SK-N-DZ (cell line): ENCODE results near the gene TCTN3.
"Not testable (repeated sequence)": the region's sequence is repeated elsewhere in the genome, so short reads cannot be mapped to it uniquely, and the experiment has no call there.

Source experiments
- DNase-seq: peaks from one replicate; pipeline ENCODE4 v3.0.0-alpha.2; 2015; ENCODE audit warnings: low spot score

TCTN3 gene

DNA sequence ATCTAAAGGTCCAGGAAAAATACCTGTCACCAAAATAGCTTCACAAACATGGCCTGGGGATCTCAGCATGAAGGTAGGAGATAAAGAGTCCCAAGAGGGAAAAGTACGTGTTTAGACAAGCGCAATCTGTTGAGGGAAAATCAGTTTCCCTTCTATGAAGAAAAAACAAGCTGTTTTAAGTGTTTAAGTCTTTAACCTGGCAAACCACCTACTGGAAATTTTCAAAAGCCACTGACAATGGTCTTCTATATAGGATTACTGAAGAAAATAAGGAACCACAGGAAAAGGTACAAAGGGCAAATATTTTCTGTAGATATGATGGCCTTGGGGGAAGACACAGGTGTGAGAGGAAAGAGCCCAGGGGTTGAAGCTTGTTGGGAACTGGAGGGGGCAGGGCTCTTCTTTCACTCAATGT is 58.4 kb downstream of the TCTN3 start:
- DNase-seq, result no peak

DNA sequence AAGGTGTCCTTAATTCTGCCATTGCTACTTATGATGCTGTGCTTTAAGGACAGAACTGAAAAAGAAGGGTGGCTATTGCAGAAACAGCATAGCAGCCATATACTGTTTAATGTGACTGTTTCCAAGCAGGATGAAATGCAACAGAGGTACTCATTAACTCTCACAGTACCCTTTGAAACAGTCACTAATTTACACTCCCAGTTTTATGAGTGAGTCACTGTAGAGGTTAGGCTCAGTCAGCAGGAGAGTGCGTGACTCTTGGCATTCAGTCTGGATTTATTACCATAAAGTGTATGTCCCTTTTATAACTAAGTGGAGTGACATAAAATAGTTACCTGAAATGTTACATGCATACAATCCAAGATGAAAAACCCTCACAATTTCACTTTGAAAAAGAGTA is 64.9 kb downstream of the TCTN3 start:
- no peak for DNase-seq

DNA sequence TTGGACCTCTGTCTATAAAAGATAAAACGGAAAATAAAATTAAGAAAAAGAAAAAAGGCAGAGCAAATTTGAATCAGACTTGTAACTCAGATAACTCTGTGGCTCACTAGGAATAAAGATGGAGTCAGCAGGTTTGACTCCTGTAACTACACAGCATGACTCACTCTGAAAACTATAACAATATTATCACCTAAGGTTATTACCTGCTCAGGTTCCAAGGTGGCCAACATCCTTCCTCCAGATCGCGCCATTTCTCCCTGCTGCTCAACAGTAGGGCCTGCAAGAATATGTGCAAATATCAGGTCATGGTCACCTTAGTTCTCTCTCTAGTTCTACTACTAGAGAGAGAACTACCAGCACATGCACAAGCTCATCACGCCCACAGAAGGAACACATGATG is 67.2 kb downstream of the TCTN3 start:
- no peak for DNase-seq

DNA sequence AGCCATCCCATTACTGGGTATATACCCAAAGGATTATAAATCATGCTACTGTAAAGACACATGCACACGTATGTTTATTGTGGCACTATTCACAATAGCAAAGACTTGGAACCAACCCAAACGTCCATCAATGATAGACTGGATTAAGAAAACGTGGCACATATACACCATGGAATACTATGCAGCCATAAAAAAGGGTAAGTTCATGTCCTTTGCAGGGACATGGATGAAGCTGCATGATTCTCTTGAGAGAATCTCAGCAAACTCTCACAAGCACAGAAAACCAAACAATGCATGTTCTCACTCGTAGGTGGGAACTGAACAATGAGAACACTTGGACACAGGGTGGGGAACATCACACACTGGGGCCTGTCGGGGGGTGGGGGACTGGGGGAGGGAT is 73.3 kb downstream of the TCTN3 start:
- not testable (repeated sequence) for DNase-seq

DNA sequence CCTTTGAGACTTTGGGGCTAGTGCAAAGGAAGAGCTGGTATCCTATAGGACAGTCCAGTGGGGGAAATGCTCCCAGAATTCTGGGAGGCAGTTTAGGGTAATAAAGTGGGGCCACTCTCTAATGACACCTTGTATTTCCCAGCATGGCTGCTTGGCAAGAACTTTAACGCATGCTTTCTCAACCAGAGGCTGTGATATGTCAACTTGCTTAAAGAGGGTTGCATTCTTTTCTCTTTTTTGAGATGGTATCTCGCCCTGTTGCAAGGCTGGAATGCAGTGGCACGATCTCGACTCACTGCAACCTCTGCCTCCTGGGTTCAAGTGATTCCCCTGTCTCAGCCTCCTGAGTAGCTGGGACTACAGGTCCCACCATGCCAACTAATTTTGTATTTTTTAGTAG is 75.6 kb downstream of the TCTN3 start:
- no peak for DNase-seq

DNA sequence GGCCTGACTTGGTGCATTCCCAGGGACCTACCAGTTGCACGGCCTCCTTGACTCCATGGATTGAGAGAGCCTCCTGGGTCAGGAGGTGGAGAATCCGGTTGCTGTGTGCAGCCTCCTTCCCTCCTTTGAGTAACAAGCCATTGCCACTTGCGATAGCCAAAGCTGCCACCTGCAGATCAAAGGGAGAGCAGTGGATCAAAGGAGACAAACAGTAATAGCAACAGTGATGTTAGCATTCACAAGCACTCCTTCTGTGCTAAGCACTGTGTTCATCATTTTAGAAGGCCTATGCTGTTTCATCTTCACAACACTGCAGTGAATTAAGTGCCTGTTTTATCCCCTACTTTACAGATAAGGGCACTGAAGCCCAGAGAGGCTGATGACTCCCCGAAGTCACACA is 77.3 kb downstream of the TCTN3 start:
- DNase-seq, result no peak
